GM21526 (cell line): ENCODE results near the gene CCDC102B.
"Not testable (repeated sequence)": the region's sequence is repeated elsewhere in the genome, so short reads cannot be mapped to it uniquely, and the experiment has no call there.

Source experiments
- ATAC-seq: cut with Tn5 transposase; IDR thresholded peaks from one replicate; pipeline ENCODE4 v1.9.1; 2021; ENCODE audit warnings: moderate library complexity; ENCODE audit not compliant: unreplicated experiment, low FRiP score

Gene CCDC102B

DNA sequence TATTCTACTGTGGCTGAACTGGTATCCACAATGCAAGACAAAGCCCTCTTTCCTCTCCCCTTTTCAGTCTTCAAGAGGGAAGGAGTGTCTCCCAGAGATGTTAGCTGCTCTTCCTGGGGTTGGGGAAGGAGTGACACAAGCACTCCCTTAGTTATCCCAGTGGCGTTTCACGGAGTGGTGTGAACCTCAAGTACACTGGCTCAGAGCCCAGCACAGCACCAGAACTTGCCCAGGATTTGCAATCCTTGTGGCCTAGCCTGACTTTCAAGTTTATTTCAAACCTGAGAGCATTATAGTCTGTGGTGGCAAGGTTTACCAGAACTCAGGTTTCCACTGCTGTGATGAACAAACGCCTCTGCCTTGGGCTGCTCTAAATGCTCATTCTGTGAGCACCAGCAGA lies 162.5 kb downstream of the CCDC102B start:
- ATAC-seq, result no peak

- ATAC-seq, result no peak
These were observed 164.7 kb downstream of the CCDC102B start for GRCh38 chr18:68962623-68963022.

- ATAC-seq, result no peak
These were observed 167.9 kb downstream of the CCDC102B start for GRCh38 chr18:68965817-68966216.

- ATAC-seq, result no peak
These were observed 171.1 kb downstream of the CCDC102B start for GRCh38 chr18:68969027-68969426.

- no peak for ATAC-seq
These were observed 174.3 kb downstream of the CCDC102B start for GRCh38 chr18:68972176-68972575.

DNA sequence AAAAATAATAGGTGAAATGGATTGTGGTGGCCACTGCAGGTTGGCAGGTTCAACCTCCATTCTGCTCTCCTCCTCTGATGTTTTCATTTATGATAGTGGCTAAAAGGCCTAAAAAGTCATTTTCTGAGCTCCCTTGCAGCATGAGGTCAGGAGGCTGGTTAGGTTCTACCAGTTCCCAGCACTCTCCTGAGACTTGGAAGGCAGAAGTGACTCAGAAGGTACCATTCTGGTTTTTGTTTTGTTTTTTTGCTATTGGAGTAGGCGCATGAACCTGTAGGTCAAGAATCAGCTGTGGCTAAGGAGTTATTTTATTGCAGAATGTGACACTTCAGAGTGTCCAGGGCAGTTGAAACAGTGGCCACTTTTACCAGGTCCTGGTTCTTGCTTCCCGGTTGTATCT lies 181.9 kb downstream of the CCDC102B start:
- no peak for ATAC-seq

GRCh38 chr18:68983126-68983525 lies 185.2 kb downstream of the CCDC102B start:
- no peak for ATAC-seq

DNA sequence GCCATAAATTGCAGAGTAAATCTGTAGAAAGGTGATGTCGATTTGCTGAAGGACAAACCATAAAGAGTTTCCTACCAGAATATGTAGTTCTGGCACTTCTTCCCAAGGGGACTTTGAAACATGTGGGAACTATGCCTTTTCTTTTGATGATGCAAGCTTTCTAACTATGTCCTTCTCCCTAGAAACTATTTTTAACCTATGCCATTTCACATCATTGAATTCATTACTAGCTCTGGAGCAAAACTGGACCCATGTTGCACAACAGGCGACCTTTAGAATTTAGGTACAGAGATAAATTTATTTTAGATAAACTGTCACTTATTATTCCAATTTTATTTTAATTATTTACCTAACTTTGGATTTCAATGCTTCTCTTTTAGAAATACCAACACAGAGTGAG lies 186.5 kb downstream of the CCDC102B start:
- no peak for ATAC-seq

DNA sequence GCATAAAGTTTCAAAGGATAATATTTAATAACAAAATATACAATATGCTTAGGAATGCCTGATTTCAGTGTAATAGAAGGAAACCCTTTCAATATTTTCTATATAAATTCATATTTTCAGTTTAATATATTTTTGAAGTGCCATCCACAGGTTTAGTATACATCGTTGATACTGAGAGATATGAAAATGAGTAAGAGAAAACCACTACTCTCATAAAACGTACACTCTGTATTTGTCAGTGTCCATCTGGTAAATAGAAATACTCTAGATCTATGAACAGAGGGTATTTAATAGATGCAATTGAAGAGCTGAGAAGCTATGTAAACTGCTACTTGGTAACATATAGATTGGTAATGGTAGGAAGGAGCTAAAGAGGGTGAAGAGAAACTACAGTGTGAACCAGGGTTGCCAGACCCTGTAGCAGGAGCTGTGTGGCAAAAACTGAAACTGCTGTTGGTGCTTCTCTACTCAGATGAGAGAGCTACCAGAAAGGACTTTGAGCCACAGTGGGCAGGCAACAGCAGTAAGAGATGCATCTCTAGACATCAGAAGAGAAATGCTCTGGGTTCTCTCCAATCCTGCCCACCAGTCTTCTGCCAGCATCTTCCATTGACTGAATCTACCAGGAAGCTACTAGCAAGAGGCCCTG lies 187.4 kb downstream of the CCDC102B start:
- peak; percentile 98 for ATAC-seq

DNA sequence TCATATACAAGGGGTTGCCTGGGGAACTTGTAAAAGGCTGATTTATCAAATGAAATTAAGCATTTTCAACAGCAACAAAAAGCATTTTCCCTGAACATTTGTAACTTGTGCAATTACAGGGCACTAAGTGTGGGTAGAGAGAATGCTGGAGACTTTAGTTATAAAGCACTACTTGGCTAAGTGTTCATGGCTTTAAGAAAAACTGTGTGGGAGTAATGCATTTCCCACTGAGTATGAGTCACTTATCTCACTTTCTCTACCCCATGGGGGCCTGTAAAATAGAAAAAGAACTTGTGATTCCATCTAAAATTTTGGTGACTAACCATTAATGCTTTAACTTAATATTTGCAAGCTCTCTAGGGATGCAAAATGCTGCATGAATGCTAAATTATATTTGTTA lies 193.4 kb downstream of the CCDC102B start:
- peak; percentile 62 for ATAC-seq

DNA sequence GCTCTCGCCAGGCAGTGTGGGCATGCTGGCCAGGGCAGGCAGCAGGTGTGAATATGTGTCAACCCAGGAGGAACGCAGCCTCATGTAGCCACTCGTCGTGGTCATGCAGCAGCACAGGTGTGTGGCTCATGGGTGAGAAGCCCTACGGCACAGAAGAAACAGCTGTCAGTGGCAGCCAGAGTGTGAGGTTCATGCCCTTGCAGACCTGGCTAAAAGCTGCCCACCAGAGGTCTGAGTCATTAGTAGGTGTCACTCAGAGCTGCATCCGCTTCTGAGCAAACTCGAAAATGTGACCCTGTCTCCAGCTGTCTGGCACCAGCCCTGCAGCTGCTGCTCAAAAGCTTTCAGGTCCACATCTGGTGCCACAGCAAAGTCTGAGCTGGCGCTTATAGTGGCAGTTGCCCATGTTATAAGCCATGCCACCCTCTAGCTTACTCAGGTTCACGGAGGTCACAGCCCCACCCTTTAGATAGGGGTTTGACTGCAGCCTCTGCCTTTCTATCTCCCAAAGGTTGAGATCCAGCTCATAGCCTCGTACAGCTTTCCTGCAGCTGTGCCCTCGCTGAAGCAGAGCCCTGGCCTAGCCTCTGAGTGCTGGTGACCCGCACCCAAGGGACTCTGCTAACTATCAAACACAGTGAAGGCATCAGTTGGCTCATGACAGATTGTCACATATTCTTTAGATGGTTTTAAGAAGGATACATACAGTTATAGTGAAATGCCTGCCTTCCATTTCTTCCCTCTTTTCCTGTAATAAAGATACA lies 195.0 kb downstream of the CCDC102B start:
- no peak for ATAC-seq

DNA sequence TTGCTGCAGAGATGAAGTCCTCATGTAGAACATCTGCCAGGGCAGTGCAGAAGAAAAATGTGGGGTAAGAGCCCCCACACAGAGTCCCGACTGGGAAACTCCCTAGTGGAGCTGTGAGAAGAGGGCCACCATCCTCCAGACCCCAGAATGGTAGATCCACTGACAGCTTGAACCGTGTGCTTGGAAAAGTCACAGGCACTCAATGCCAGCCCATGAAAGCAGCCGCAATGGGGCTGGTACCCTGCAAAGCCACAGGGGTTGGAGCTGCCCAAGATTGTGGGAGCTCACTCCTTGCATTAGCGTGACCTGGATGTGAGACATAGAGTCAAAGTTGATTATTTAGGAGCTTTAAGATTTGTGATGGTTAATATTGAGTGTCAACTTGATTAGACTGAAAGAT lies 197.8 kb downstream of the CCDC102B start:
- ATAC-seq, result no peak

GRCh38 chr18:68997845-68998244 lies 200.0 kb downstream of the CCDC102B start:
- ATAC-seq, result no peak

- no peak for ATAC-seq
These were observed 202.5 kb downstream of the CCDC102B start for GRCh38 chr18:69000366-69000765.

- no peak for ATAC-seq
These were observed 204.4 kb downstream of the CCDC102B start for GRCh38 chr18:69002233-69002632.

DNA sequence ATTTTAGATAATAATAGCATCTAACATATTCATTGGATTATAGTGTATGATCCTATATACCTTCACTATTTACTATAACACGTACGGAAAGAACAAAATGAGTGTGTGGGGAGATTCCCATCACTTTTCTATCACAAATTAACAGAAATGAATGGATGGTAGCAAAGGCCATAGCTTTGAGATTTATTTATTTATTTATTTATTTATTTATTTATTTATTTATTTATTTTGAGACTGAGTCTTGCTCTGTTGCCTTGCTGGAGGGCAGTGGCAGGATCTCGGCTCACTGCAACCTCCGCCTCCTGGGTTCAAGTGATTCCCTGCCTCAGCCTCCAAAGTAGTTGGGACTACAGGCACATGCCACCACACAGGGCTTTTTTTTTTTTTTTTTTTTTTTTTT lies 208.3 kb downstream of the CCDC102B start:
- not testable (repeated sequence) for ATAC-seq

- ATAC-seq, result no peak
These were observed 210.7 kb downstream of the CCDC102B start for GRCh38 chr18:69008538-69008937.

DNA sequence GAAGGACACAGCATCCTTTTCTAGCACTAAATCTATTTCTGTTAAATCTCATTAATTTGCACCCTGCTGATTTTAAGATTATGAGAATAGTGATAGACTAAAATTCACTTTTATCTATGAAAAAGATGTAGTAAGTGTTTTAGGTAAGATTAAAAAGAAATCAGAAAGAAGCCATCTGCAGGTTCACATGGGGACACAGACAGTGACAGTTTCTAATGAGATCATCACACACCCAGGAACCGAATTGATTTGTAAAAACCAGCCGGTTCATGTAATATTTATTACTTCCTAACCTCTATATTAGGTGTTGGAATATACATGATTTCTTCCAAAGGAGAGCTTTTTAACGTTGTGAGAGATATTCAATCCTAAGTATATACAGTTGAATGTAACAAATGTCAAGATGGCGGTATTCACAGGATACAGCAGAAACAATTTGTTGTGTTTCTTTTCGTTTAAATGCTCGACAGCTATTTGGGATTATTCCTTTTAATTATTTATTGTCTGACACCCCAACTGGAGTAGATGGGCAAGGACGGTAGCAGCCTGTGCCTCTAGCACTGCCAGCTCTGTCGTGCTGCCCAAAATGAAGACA lies 223.4 kb downstream of the CCDC102B start:
- ATAC-seq, result no peak

- ATAC-seq, result no peak
These were observed 224.5 kb downstream of the CCDC102B start for GRCh38 chr18:69022426-69022825.

- ATAC-seq, result no peak
These were observed 233.7 kb downstream of the CCDC102B start for GRCh38 chr18:69031571-69031970.

DNA sequence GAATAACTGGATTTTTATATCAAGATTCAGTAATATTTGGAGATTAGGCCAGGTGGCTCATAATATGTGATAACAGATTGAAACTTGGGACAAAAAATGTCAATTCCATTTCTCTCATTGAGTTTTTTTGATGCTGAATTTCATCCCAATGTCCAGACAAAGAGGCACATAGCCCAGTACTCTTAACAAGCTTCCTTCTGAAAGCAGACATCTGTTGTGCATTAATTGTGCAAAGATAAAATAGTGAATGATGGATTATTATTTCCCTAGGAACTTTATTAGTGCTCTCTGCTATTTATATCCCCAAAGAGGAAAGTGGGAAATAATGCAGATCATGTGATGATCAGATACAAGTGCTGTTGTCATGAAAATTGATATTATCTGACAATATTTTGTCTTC lies 234.1 kb downstream of the CCDC102B start:
- ATAC-seq, result no peak

DNA sequence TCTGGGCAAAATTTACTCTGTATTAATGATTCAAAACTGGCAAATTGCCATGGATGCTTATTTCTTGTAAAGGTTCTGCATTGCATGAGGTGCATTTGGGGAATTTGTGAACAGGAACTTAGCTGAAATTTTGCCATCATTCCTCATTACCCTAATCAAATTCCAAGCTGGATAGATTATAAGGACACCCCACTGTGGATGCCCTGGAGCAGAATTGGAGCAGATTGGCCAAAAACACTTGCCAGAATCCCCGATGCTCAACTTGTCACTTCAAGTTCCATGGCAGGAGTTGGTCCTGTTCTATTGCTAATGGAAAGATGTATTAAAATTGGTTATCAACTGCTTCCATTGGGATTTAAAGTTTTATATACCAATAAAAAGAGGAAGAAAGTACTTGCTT lies 237.9 kb downstream of the CCDC102B start:
- no peak for ATAC-seq
